ENCODE measurements around the gene NUDT14. TPM values are rescaled to one million over a fixed set of nuclear protein-coding genes. Genes with fewer than 3 reads are reported as not detected.

NUDT14 gene
- polyA plus RNA-seq, 3 donors = 22.0 to 37.4 (median 23.9) TPM

DNA sequence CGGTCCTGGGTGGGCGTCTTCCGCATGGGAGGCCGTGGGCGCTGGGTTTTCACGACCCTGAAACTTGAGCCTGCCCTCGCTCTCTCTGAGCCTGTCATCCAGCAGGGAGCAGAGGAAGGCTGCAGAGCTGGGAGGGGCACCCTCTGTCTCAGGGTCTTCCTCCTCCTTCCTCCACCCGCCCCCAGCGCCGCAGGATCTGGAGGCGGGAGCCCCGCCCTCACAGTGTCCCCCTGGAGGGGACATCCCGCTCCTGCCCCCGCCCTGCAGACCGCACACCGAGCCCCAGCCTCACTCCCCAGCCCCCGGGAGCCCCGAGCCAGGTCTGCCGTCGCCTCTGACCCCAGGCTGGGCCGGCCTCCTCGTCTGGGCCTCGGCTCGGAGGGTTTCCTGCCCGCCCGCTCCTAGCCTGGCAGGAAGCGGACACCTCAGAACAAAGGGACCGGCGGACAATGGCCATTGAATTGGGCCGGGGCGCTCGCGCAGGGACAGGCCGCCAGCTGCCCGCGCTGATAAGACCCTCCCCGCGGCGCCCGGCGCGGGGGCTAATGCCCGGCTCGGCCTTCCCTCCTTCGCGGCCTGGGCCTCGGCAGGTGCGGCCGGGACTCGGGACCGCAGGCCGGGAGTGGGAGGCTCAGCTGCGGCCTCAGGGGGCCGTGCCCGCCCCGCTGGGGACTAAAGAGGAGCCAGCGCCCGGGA lies 15.3 kb upstream of the NUDT14 start:
- intact Hi-C loops (cut with micrococcal nuclease) = no loop called here

DNA sequence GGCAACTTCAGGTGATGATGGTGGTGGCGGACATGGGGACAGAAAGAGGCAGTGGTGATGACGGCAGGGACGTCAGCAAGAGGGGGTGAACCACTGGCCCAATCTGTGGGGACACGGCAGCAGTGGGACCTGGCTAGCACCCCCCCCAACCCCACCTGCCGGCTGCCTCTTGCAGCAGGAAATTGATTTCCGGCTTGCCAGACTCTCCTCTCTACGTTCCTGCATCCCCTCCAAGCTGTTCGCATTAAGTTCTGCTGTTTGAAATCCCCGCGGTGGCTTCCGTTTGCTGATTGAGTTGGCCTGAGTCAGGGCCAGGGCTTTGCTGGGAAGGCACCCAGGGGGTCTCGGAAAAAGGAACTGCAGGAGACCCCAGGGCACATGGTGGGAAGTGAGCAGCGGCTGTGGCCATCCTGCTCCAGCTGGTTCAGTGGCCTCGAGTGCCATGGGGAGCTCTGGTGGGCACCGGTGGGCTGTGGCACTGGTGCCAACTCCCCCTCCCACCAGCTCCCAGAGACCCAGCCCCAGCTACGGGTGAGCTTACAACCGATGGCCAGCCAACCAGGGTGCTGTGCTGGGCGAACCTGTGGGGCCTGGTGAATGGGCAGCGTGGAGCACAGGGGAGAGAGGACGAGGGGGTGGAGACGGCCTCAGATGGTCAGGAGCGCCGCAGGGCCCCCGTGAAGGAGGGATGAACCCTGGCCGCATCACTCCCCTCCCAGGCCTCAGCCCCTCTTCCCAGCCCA lies 14.6 kb upstream of the NUDT14 start:
- Histone ChIP-seq H3K79me2 (ENCODE audit: insufficient read depth, low read length) (no peaks in the 10 kb centered on the region), H3K36me3 (replicated peaks in 1 of 2; ENCODE audit: control insufficient read depth in 1 of 2, insufficient read depth in 2 of 2, low read length in 2 of 2) (no peaks in the 10 kb centered on the region), H4K20me1 (ENCODE audit: insufficient read depth, low read length) (no peaks in the 10 kb centered on the region), H3K27ac (ENCODE audit: low read depth in 1 of 2, low read length in 2 of 2) (no peak overlapping the region), H3K27me3 (ENCODE audit: control insufficient read depth in 2 of 2, insufficient read depth in 2 of 2, low read length in 2 of 2) (peaks cover 19 to 79% of the 10 kb centered on the region in 2 donors), H3K9me3 (replicated peaks in 1 of 2; ENCODE audit: control insufficient read depth in 1 of 2, insufficient read depth in 1 of 2, low read length in 2 of 2) (peaks cover 0 to 4% of the 10 kb centered on the region in 2 donors), H3K4me2 (replicated peaks; ENCODE audit: extremely low read depth, low read length, poor library complexity, severe bottlenecking) (no peak overlapping the region), H3K9ac (ENCODE audit: insufficient read depth, low read length, poor library complexity, severe bottlenecking) (no peak overlapping the region), H3K4me1 (ENCODE audit: control insufficient read depth in 1 of 2, insufficient read depth in 2 of 2, low read length in 2 of 2) (peaks cover 0 to 12% of the 10 kb centered on the region in 2 donors), H3K4me3 (replicated peaks in 1 of 3; ENCODE audit: low read depth in 2 of 3, low read length in 3 of 3) (no peak overlapping the region), H2AFZ (ENCODE audit: insufficient read depth, low read depth, low read length, poor library complexity, severe bottlenecking) (no peak overlapping the region)
- Mint-ChIP-seq H3K4me3 (peak overlapping the region in 1 of 2 donors; percentile 67), H3K36me3 (no peaks in the 10 kb centered on the region), H3K9me3 (peaks cover 0 to 4% (median 0%) of the 10 kb centered on the region in 7 donors), H3K4me1 (peaks cover 9% of the 10 kb centered on the region), H3K27me3 (ENCODE audit: low read depth in 3 of 3) (peaks cover 65 to 88% (median 65%) of the 10 kb centered on the region in 3 donors), H3K27ac (no peak overlapping the region)
- TF ChIP-seq, protein P1, sequence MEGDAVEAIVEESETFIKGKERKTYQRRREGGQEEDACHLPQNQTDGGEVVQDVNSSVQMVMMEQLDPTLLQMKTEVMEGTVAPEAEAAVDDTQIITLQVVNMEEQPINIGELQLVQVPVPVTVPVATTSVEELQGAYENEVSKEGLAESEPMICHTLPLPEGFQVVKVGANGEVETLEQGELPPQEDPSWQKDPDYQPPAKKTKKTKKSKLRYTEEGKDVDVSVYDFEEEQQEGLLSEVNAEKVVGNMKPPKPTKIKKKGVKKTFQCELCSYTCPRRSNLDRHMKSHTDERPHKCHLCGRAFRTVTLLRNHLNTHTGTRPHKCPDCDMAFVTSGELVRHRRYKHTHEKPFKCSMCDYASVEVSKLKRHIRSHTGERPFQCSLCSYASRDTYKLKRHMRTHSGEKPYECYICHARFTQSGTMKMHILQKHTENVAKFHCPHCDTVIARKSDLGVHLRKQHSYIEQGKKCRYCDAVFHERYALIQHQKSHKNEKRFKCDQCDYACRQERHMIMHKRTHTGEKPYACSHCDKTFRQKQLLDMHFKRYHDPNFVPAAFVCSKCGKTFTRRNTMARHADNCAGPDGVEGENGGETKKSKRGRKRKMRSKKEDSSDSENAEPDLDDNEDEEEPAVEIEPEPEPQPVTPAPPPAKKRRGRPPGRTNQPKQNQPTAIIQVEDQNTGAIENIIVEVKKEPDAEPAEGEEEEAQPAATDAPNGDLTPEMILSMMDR (IDR thresholded peaks at IDR 0.05) = no peak
- no peak for DNase-seq
- WGBS (ENCODE audit: insufficient coverage) = 12% methylated on average over 14 of the region's 25 CpGs
- intact Hi-C loops (cut with micrococcal nuclease) = no loop called here

More for the DNA sequence above, 15.3 kb upstream of the NUDT14 start:
- Histone ChIP-seq H4K20me1 (ENCODE audit: insufficient read depth, low read length) (no peaks in the 10 kb centered on the region), H3K9ac (ENCODE audit: insufficient read depth, low read length, poor library complexity, severe bottlenecking) (no peak overlapping the region), H3K36me3 (replicated peaks in 1 of 2; ENCODE audit: control insufficient read depth in 1 of 2, insufficient read depth in 2 of 2, low read length in 2 of 2) (no peaks in the 10 kb centered on the region), H3K4me1 (ENCODE audit: control insufficient read depth in 1 of 2, insufficient read depth in 2 of 2, low read length in 2 of 2) (peaks cover 5 to 18% of the 10 kb centered on the region in 2 donors), H3K4me2 (replicated peaks; ENCODE audit: extremely low read depth, low read length, poor library complexity, severe bottlenecking) (no peak overlapping the region), H3K4me3 (replicated peaks in 1 of 3; ENCODE audit: low read depth in 2 of 3, low read length in 3 of 3) (no peak overlapping the region), H2AFZ (ENCODE audit: insufficient read depth, low read depth, low read length, poor library complexity, severe bottlenecking) (no peak overlapping the region), H3K27ac (ENCODE audit: low read depth in 1 of 2, low read length in 2 of 2) (no peak overlapping the region), H3K79me2 (ENCODE audit: insufficient read depth, low read length) (no peaks in the 10 kb centered on the region), H3K27me3 (ENCODE audit: control insufficient read depth in 2 of 2, insufficient read depth in 2 of 2, low read length in 2 of 2) (peaks cover 19 to 86% of the 10 kb centered on the region in 2 donors), H3K9me3 (replicated peaks in 1 of 2; ENCODE audit: control insufficient read depth in 1 of 2, insufficient read depth in 1 of 2, low read length in 2 of 2) (peaks cover 0 to 4% of the 10 kb centered on the region in 2 donors)
- H3K27me3 Mint-ChIP-seq (ENCODE audit: low read depth in 3 of 3) = peaks cover 66 to 89% (median 67%) of the 10 kb centered on the region in 3 donors
- no peak overlapping the region for H3K27ac Mint-ChIP-seq
- TF ChIP-seq, protein P1 (IDR thresholded peaks at IDR 0.05) = no peak
- peaks cover 0 to 4% (median 0%) of the 10 kb centered on the region in 7 donors for H3K9me3 Mint-ChIP-seq
- H3K4me1 Mint-ChIP-seq = peaks cover 11% of the 10 kb centered on the region
- no peak for DNase-seq
- H3K4me3 Mint-ChIP-seq = no peak overlapping the region
- 2% methylated on average over 52 of the region's 58 CpGs for WGBS (ENCODE audit: insufficient coverage)
- H3K36me3 Mint-ChIP-seq = no peaks in the 10 kb centered on the region
